A673 (cell line): ENCODE results near the gene TOR1B.

ENCODE experiments used
- CTCF ChIP-seq: fragments of 300-800, 200-600 bp; sonication (generic); conservative IDR thresholded peaks from 2 replicates; pipeline ENCODE4 v1.5.1; 2017; ENCODE audit warnings: low read depth, mild to moderate bottlenecking, antibody characterized with exemption, low read length, moderate library complexity, mixed read lengths
- EZH2 ChIP-seq: fragments of 200-600 bp; sonication (generic); IDR thresholded peaks from 2 replicates; pipeline ENCODE4 v1.6.1; 2017; ENCODE audit warnings: borderline replicate concordance, low read depth, mild to moderate bottlenecking, mixed read lengths, antibody characterized with exemption, low read length; ENCODE audit not compliant: poor library complexity, severe bottlenecking

- TF ChIP-seq CTCF (no peak), EZH2 (no peak)
Measured at GRCh38 chr9:129778469-129778868, 24.5 kb upstream of the TOR1B start.
